K562 (cell line): ENCODE measurements around the gene LSM4. TPM values are rescaled to one million over a fixed set of nuclear protein-coding genes. Genes with fewer than 3 reads are reported as not detected.

Experiments used
- CREB3L1 ChIP-seq: fragments of 450-650 bp; IDR thresholded peaks from 2 replicates; pipeline ENCODE4 v1.6.1; 2014; ENCODE audit warnings: low read depth, mild to moderate bottlenecking, moderate library complexity, borderline replicate concordance
- HMG20A ChIP-seq: fragments of 450-650 bp; formaldehyde crosslinking; conservative IDR thresholded peaks from 2 replicates; pipeline ENCODE4 v1.4.0; 2020; ENCODE audit warnings: mild to moderate bottlenecking, mixed read lengths
- HMGN3 ChIP-seq: IDR thresholded peaks from 2 replicates; pipeline ENCODE4 v1.6.1; 2011; ENCODE audit warnings: borderline replicate concordance, low read depth, mild to moderate bottlenecking, mixed read lengths, low read length; ENCODE audit not compliant: insufficient read length; ENCODE audit errors: extremely low read depth
- KDM5B ChIP-seq: fragments of 200-600 bp; sonication (generic); IDR thresholded peaks from 2 replicates; pipeline ENCODE4 v1.6.1; 2012; ENCODE audit warnings: low read depth, mild to moderate bottlenecking, moderate library complexity, low read length, control low read depth, inconsistent platforms; ENCODE audit not compliant: insufficient replicate concordance
- LCOR ChIP-seq: sonication (generic); formaldehyde crosslinking; IDR thresholded peaks from 2 replicates; pipeline ENCODE4 v1.8.0; 2022; ENCODE audit warnings: mild to moderate bottlenecking, missing genetic modification reagents
- MTA2 ChIP-seq: fragments of 450-650 bp; IDR thresholded peaks from 2 replicates; pipeline ENCODE4 v1.6.1; 2016; ENCODE audit warnings: low read depth
- ZBTB2 ChIP-seq: fragments of 450-650 bp; IDR thresholded peaks from 2 replicates; pipeline ENCODE4 v1.6.1; 2016; ENCODE audit warnings: antibody characterized with exemption
- ZNF12 ChIP-seq: sonication (generic); formaldehyde crosslinking; IDR thresholded peaks from 2 replicates; pipeline ENCODE4 v1.4.0; 2020; ENCODE audit warnings: mild to moderate bottlenecking, missing genetic modification reagents
- polyA plus RNA-seq, 8 experiments: library from polyadenylated mRNA; depleted of rRNA in 4 of 8; stranded (reverse) in 5 of 8; unstranded in 3 of 8; fragments of >200 nt; fragmentation: Nextera tagmentation in 2 of 8; fragmentation: Illumina TruSeq in 1 of 8; extraction: Ambion mirVana in 2 of 8; extraction: Trizol in 1 of 8; gene quantifications; 2 replicates each; pipeline versions ENCODE4 v1.2.1 to v1.2.3, GENCODE V29; 2011 to 2014; ENCODE audit warnings: inconsistent platforms in 1 of 8, missing spikeins in 1 of 8
- total RNA-seq, 7 experiments: library from RNA; depleted of rRNA in 6 of 7; stranded (reverse); fragments of >200 nt in 6 of 7; fragmentation: Illumina TruSeq in 2 of 7; extraction: Trizol in 2 of 7; gene quantifications; 2 replicates each; pipeline versions ENCODE4 v1.2.1 to v1.2.3, GENCODE V29; 2011 to 2021; ENCODE audit warnings: low replicate concordance in 1 of 7
- TF ChIP-seq, protein P1 (sequence below): fragments of 250-450 bp; sonication (Bioruptor Pico); IDR thresholded peaks from 2 replicates; pipeline ENCODE4 v1.4.0; 2020; ENCODE audit warnings: mild to moderate bottlenecking, moderate library complexity
- TF ChIP-seq, protein P2 (sequence below): sonication (generic); formaldehyde crosslinking; IDR thresholded peaks from 2 replicates; pipeline ENCODE4 v1.8.1; 2022; ENCODE audit warnings: missing genetic modification reagents
- TF ChIP-seq, protein P3 (sequence below): sonication (generic); formaldehyde crosslinking; IDR thresholded peaks from 2 replicates; pipeline ENCODE4 v1.8.0; 2023; ENCODE audit warnings: missing genetic modification reagents, mild to moderate bottlenecking, borderline replicate concordance

LSM4 gene
- total and polyA plus RNA-seq, 9 of the 15 experiments (the other 6 are each of a cell fraction or from before 2014, with no cell fraction given) = 11.9 to 763 (median 202) TPM

- peak; percentile 48; the same call in 1 of the 2 replicates for TF ChIP-seq CREB3L1
- TF ChIP-seq ZNF12 (CRISPR knock-in tag) = no peak
- TF ChIP-seq, protein P1, sequence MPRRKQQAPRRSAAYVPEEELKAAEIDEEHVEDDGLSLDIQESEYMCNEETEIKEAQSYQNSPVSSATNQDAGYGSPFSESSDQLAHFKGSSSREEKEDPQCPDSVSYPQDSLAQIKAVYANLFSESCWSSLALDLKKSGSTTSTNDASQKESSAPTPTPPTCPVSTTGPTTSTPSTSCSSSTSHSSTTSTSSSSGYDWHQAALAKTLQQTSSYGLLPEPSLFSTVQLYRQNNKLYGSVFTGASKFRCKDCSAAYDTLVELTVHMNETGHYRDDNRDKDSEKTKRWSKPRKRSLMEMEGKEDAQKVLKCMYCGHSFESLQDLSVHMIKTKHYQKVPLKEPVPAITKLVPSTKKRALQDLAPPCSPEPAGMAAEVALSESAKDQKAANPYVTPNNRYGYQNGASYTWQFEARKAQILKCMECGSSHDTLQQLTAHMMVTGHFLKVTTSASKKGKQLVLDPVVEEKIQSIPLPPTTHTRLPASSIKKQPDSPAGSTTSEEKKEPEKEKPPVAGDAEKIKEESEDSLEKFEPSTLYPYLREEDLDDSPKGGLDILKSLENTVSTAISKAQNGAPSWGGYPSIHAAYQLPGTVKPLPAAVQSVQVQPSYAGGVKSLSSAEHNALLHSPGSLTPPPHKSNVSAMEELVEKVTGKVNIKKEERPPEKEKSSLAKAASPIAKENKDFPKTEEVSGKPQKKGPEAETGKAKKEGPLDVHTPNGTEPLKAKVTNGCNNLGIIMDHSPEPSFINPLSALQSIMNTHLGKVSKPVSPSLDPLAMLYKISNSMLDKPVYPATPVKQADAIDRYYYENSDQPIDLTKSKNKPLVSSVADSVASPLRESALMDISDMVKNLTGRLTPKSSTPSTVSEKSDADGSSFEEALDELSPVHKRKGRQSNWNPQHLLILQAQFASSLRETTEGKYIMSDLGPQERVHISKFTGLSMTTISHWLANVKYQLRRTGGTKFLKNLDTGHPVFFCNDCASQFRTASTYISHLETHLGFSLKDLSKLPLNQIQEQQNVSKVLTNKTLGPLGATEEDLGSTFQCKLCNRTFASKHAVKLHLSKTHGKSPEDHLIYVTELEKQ = no peak
- TF ChIP-seq, protein P2, sequence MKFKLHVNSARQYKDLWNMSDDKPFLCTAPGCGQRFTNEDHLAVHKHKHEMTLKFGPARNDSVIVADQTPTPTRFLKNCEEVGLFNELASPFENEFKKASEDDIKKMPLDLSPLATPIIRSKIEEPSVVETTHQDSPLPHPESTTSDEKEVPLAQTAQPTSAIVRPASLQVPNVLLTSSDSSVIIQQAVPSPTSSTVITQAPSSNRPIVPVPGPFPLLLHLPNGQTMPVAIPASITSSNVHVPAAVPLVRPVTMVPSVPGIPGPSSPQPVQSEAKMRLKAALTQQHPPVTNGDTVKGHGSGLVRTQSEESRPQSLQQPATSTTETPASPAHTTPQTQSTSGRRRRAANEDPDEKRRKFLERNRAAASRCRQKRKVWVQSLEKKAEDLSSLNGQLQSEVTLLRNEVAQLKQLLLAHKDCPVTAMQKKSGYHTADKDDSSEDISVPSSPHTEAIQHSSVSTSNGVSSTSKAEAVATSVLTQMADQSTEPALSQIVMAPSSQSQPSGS = no peak
- TF ChIP-seq, protein P3, sequence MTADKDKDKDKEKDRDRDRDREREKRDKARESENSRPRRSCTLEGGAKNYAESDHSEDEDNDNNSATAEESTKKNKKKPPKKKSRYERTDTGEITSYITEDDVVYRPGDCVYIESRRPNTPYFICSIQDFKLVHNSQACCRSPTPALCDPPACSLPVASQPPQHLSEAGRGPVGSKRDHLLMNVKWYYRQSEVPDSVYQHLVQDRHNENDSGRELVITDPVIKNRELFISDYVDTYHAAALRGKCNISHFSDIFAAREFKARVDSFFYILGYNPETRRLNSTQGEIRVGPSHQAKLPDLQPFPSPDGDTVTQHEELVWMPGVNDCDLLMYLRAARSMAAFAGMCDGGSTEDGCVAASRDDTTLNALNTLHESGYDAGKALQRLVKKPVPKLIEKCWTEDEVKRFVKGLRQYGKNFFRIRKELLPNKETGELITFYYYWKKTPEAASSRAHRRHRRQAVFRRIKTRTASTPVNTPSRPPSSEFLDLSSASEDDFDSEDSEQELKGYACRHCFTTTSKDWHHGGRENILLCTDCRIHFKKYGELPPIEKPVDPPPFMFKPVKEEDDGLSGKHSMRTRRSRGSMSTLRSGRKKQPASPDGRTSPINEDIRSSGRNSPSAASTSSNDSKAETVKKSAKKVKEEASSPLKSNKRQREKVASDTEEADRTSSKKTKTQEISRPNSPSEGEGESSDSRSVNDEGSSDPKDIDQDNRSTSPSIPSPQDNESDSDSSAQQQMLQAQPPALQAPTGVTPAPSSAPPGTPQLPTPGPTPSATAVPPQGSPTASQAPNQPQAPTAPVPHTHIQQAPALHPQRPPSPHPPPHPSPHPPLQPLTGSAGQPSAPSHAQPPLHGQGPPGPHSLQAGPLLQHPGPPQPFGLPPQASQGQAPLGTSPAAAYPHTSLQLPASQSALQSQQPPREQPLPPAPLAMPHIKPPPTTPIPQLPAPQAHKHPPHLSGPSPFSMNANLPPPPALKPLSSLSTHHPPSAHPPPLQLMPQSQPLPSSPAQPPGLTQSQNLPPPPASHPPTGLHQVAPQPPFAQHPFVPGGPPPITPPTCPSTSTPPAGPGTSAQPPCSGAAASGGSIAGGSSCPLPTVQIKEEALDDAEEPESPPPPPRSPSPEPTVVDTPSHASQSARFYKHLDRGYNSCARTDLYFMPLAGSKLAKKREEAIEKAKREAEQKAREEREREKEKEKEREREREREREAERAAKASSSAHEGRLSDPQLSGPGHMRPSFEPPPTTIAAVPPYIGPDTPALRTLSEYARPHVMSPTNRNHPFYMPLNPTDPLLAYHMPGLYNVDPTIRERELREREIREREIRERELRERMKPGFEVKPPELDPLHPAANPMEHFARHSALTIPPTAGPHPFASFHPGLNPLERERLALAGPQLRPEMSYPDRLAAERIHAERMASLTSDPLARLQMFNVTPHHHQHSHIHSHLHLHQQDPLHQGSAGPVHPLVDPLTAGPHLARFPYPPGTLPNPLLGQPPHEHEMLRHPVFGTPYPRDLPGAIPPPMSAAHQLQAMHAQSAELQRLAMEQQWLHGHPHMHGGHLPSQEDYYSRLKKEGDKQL (CRISPR knock-in tag) = no peak
- TF ChIP-seq HMGN3 = peak; percentile 78
- TF ChIP-seq HMG20A (CRISPR knock-in tag) = no peak
- TF ChIP-seq LCOR (CRISPR knock-in tag) = no peak
- TF ChIP-seq KDM5B = peak; percentile 56
- no peak for TF ChIP-seq ZBTB2
- TF ChIP-seq MTA2 = 0 out of 2 replicates have a peak, but pooled peaks have one; percentile 8
Measured at GRCh38 chr19:18304458-18305310, 18.2 kb downstream of the LSM4 start (continued).
